ENCODE data around the gene CCL1.

Gene CCL1

GRCh38 chr17:34389126-34389750, 26.2 kb upstream of the CCL1 start:
- no peak for TF ChIP-seq ZNF274 (IDR thresholded peaks at IDR 0.05; ENCODE audit: low read depth, low read length)

DNA sequence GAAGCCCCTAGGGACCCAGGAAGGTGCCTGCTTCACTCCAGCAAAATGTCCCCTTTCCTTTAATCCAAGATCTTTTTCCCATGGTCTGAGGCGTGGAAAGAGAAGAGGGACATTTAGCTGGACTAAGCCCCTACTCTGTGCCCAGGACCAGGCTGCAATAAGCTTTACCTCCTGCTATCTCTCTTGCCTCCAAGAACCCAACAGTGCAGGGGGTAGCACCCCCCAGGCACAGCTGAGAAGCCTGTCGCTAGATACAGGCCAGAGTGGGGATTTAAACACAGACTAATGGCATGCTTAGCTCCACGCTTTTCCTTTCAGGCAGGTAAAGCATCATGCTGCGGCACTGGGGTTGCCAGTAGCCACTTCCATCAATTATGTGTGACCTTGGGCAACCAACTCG, 24.5 kb upstream of the CCL1 start:
- no peak for TF ChIP-seq ZNF274 (IDR thresholded peaks at IDR 0.05; ENCODE audit: low read depth, low read length)
- no peak overlapping the region for H3K4me3 ChIP-seq (ENCODE audit: low read length)

More at GRCh38 chr17:34389126-34389750, 26.2 kb upstream of the CCL1 start:
- H3K4me3 ChIP-seq (ENCODE audit: low read length): no peak overlapping the region

DNA sequence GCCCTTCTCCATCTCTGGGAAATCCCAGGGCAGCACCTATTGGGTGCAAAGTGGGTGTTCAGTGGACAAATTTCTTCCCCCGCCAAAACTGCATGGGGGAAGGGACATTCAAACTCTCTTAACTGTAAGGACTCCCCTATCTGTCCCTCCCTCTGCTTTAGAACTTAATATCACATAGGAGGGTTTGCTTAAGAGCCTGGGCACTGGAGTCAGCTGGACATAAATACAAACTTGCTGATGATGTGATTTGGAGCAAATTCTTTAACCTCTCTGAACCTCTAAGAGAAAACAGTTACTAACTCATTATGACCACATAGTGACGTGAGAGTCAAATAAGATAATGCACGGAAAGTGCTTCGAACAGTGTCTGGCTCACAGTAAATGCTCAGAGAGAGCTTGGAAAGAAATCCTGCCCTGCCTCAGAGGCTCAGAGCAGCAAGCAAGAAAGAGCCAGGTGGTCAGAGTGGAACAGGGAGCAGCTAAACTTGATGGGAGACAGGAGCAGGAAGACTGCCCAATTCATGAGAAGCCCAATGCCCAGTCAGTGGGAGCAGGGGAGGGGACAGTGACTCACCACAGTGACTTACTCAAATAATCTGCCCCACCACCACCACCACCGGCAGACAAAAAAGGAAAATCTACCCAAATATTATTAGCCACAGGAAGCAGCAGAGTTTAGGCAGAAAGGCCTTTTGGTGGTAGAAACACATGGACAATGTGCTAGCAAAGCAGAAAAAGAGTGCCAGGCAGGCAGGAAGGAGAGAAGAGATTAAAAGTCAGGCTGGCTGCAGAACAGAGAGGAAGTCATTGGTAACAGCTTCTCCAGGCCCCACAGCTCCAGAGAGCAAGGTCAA, 23.9 kb upstream of the CCL1 start:
- H3K4me3 ChIP-seq (ENCODE audit: low read length): no peak overlapping the region
- no peak for TF ChIP-seq ZNF274 (IDR thresholded peaks at IDR 0.05; ENCODE audit: low read depth, low read length)

GRCh38 chr17:34386343-34386696, 23.3 kb upstream of the CCL1 start:
- no peak overlapping the region for H3K4me3 ChIP-seq (ENCODE audit: low read length)
- no peak for TF ChIP-seq ZNF274 (IDR thresholded peaks at IDR 0.05; ENCODE audit: low read depth, low read length)

DNA sequence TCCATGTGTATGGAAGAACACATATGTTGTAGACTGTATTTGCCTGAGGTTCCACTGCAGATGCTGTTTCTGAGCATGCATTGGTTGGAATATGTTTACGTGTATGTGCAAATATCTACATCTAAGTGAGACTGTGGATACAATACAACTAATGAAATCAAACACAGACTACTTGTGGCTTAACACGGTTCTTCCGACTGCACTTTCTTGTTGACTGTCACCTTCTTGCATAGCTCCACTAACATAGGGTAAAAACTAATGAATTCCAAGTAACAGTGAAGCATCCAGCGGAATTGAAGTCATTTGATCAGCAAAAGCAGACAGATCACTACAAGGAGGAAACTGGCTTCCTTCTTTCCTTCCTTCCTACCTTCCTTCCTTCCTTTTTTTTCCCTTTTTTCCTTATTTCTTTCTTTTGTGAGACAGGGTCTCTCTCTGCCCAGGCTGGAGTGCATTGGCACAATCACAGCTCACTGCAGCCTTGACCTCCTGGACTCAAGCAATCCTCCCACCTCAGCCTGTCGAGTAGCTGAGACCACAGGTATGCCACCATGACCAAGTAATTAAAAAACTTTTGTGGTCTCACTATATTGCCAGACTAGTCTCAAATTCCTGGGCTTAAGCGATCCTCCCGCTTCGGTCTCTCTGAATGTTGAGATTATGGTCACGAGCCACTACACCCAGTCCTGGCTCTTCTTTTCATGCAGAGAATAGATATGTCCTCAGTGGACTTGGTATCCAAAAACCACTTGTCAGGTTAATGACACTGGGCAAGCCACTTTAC, 22.0 kb upstream of the CCL1 start:
- no peak for TF ChIP-seq ZNF274 (IDR thresholded peaks at IDR 0.05; ENCODE audit: low read depth, low read length)
- no peak overlapping the region for H3K4me3 ChIP-seq (ENCODE audit: low read length)

DNA sequence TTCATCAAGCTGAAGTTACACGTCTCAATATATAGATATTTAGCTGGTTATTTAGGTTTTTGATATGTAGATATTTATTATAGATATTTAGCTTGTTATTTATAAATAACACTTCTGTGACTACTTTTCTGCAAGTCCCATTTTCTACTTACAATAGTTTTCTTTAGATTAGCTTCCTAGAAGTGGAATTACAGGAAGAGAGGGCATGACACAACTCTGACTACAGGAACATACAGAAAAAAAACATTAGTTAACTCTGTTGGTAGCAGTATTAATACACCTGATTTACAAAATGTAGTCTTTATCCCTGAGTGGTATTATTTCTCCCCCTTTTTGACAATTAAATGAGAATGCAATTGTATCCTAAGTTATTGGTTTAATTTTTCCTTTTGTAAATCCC, 21.2 kb upstream of the CCL1 start:
- TF ChIP-seq ZNF274 (IDR thresholded peaks at IDR 0.05; ENCODE audit: low read depth, low read length): no peak
- no peak overlapping the region for H3K4me3 ChIP-seq (ENCODE audit: low read length)

DNA sequence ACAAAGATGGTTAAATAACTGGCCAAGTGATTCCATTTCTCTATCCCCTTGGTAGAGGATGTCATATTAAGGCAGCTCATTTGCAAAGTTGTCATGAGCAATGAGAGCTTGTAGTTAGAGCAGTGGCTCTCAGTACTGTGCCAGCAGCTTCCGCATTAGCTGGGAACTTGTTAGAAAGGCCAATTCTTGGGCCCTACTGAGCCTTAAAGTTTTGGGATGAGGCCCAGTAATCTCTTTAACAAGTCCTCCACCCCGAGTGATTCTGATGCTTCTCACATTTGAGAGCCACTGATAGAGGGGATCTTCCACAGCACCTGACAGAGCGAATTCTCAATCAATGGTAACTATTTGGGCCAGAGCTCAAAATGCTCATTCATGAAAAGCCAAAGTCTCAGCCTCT, 20.2 kb upstream of the CCL1 start:
- TF ChIP-seq ZNF274 (IDR thresholded peaks at IDR 0.05; ENCODE audit: low read depth, low read length): no peak

GRCh38 chr17:34382621-34383124, 19.6 kb upstream of the CCL1 start:
- H3K4me3 ChIP-seq (ENCODE audit: low read length): no peak overlapping the region
- TF ChIP-seq ZNF274 (IDR thresholded peaks at IDR 0.05; ENCODE audit: low read depth, low read length): no peak

More for the DNA sequence above, 20.2 kb upstream of the CCL1 start:
- no peak overlapping the region for H3K4me3 ChIP-seq (ENCODE audit: low read length)

GRCh38 chr17:34379868-34380267, 16.8 kb upstream of the CCL1 start:
- no peak for TF ChIP-seq ZNF274 (IDR thresholded peaks at IDR 0.05; ENCODE audit: low read depth, low read length)
- no peak overlapping the region for H3K4me3 ChIP-seq (ENCODE audit: low read length)

- H3K4me3 ChIP-seq (ENCODE audit: low read length): no peak overlapping the region
- TF ChIP-seq ZNF274 (IDR thresholded peaks at IDR 0.05; ENCODE audit: low read depth, low read length): no peak
These were observed 15.7 kb upstream of the CCL1 start for GRCh38 chr17:34378664-34379101.

- no peak for TF ChIP-seq ZNF274 (IDR thresholded peaks at IDR 0.05; ENCODE audit: low read depth, low read length)
- no peak overlapping the region; the same call in 1 of the 2 replicates for H3K4me3 ChIP-seq (ENCODE audit: low read length)
These were observed 14.2 kb upstream of the CCL1 start for GRCh38 chr17:34377078-34377823.

- no peak overlapping the region for H3K4me3 ChIP-seq (ENCODE audit: low read length)
- TF ChIP-seq ZNF274 (IDR thresholded peaks at IDR 0.05; ENCODE audit: low read depth, low read length): no peak
These were observed 12.5 kb upstream of the CCL1 start for GRCh38 chr17:34375426-34375997.

- no peak overlapping the region for H3K4me3 ChIP-seq (ENCODE audit: low read length)
- no peak for TF ChIP-seq ZNF274 (IDR thresholded peaks at IDR 0.05; ENCODE audit: low read depth, low read length)
These were observed 11.4 kb upstream of the CCL1 start for GRCh38 chr17:34374457-34374856.
